Sigmoid colon (tissue), 4 donors: ENCODE results near the gene CNOT4.

Source experiments
- CTCF ChIP-seq, 4 experiments: fragments of 450-650 bp in 3 of 4; fragments of 200-600 bp in 1 of 4; IDR thresholded peaks; one replicate each; pipeline ENCODE4 v1.5.1; 2016 to 2019; ENCODE audit warnings: antibody characterized with exemption in 4 of 4, mild to moderate bottlenecking in 3 of 4, moderate library complexity in 2 of 4
- EP300 ChIP-seq, 4 donors: sonication (generic); formaldehyde crosslinking; IDR thresholded peaks; one replicate each; pipeline ENCODE4 v1.6.1; 2017; ENCODE audit warnings: antibody characterized with exemption in 4 of 4

- TF ChIP-seq EP300 (IDR thresholded peaks at IDR 0.05) (no peak), CTCF (IDR thresholded peaks at IDR 0.05) (no peak)
Observed at GRCh38 chr7:135343361-135343760, 166.5 kb downstream of the CNOT4 start.
